CD14-positive monocyte (primary cell): Measurements from ENCODE around the gene NOP56. TPM values are rescaled to one million over a fixed set of nuclear protein-coding genes. Genes with fewer than 3 reads are reported as not detected.

Source experiments
- DNase-seq, 3 donors: peaks; one replicate each; pipeline ENCODE4 v3.0.0-alpha.2; 2011 to 2022
- H2AFZ ChIP-seq: 2 replicates; pipeline ENCODE4 v1.6.0; 2012; ENCODE audit warnings: mild to moderate bottlenecking, low read depth, low read length, inconsistent platforms; ENCODE audit not compliant: insufficient read depth, poor library complexity, severe bottlenecking
- H3K27ac ChIP-seq, 2 donors: 1 replicate in 1 of 2; 2 replicates in 1 of 2; pipeline ENCODE4 v1.5.1; 2012 to 2013; ENCODE audit warnings: low read length in 2 of 2, control low read depth in 1 of 2, inconsistent platforms in 1 of 2, low read depth in 1 of 2, mild to moderate bottlenecking in 1 of 2
- H3K27me3 ChIP-seq, 2 donors: one replicate each; pipeline versions ENCODE4 v1.6.0 to v1.6.1; 2011 to 2013; ENCODE audit warnings: low read length in 2 of 2; ENCODE audit not compliant: control insufficient read depth in 2 of 2, insufficient read depth in 2 of 2
- H3K36me3 ChIP-seq, 2 donors: replicated peaks in 1 of 2; 1 replicate in 1 of 2; 2 replicates in 1 of 2; pipeline versions ENCODE4 v1.5.1 to v1.6.1; 2012 to 2013; ENCODE audit warnings: low read length in 2 of 2, control low read depth in 1 of 2, inconsistent platforms in 1 of 2, mild to moderate bottlenecking in 1 of 2; ENCODE audit not compliant: insufficient read depth in 2 of 2, control insufficient read depth in 1 of 2
- H3K4me1 ChIP-seq, 2 donors: 1 replicate in 1 of 2; 2 replicates in 1 of 2; pipeline versions ENCODE4 v1.5.1 to v1.6.1; 2012 to 2013; ENCODE audit warnings: low read length in 2 of 2, control low read depth in 1 of 2, inconsistent platforms in 1 of 2, mild to moderate bottlenecking in 1 of 2, moderate library complexity in 1 of 2; ENCODE audit not compliant: insufficient read depth in 2 of 2, control insufficient read depth in 1 of 2
- H3K4me2 ChIP-seq: replicated peaks from 2 replicates; pipeline ENCODE3; 2012; ENCODE audit warnings: low read length, moderate library complexity, mild to moderate bottlenecking; ENCODE audit not compliant: poor library complexity, severe bottlenecking; ENCODE audit errors: extremely low read depth
- H3K4me3 ChIP-seq, 3 experiments: fragments of 200-600 bp in 1 of 3; sonication (generic) in 1 of 3; replicated peaks in 1 of 3; 1 replicate in 2 of 3; 2 replicates in 1 of 3; pipeline ENCODE4 v1.5.1; 2011 to 2013; ENCODE audit warnings: low read length in 3 of 3, mild to moderate bottlenecking in 3 of 3, control low read depth in 2 of 3, low read depth in 2 of 3, inconsistent platforms in 1 of 3, moderate library complexity in 1 of 3
- H3K79me2 ChIP-seq: 2 replicates; pipeline ENCODE4 v1.6.0; 2012; ENCODE audit warnings: mild to moderate bottlenecking, control low read depth, inconsistent platforms, low read length, moderate library complexity; ENCODE audit not compliant: insufficient read depth
- H3K9ac ChIP-seq: 2 replicates; pipeline ENCODE4 v1.6.0; 2017; ENCODE audit warnings: low read length, mild to moderate bottlenecking; ENCODE audit not compliant: insufficient read depth, poor library complexity, severe bottlenecking
- H3K9me3 ChIP-seq, 2 donors: replicated peaks in 1 of 2; 1 replicate in 1 of 2; 2 replicates in 1 of 2; pipeline versions ENCODE4 v1.5.1 to v1.6.1; 2012 to 2013; ENCODE audit warnings: low read length in 2 of 2, control low read depth in 1 of 2; ENCODE audit not compliant: control insufficient read depth in 1 of 2, insufficient read depth in 1 of 2
- H4K20me1 ChIP-seq: 2 replicates; pipeline ENCODE4 v1.6.0; 2012; ENCODE audit warnings: mild to moderate bottlenecking, low read length, control low read depth, moderate library complexity; ENCODE audit not compliant: insufficient read depth
- H3K27ac Mint-ChIP-seq, 7 donors: one replicate each; pipeline ENCODE4 v1.8.0; 2020; ENCODE audit warnings: mild to moderate bottlenecking in 7 of 7, mixed read lengths in 7 of 7, moderate library complexity in 6 of 7, inconsistent platforms in 2 of 7
- H3K27me3 Mint-ChIP-seq, 3 donors: one replicate each; pipeline ENCODE4 v1.8.0; 2021 to 2022; ENCODE audit warnings: low read depth in 3 of 3, mild to moderate bottlenecking in 3 of 3, mixed read lengths in 3 of 3, moderate library complexity in 3 of 3, inconsistent platforms in 1 of 3
- H3K36me3 Mint-ChIP-seq, 2 donors: one replicate each; pipeline ENCODE4 v1.8.0; 2020; ENCODE audit warnings: mixed read lengths in 2 of 2, inconsistent platforms in 1 of 2, mild to moderate bottlenecking in 1 of 2
- H3K4me1 Mint-ChIP-seq: one replicate; pipeline ENCODE4 v1.8.0; 2020; ENCODE audit warnings: mild to moderate bottlenecking, mixed read lengths
- H3K4me3 Mint-ChIP-seq, 2 donors: one replicate each; pipeline ENCODE4 v1.8.0; 2020; ENCODE audit warnings: mild to moderate bottlenecking in 2 of 2, mixed read lengths in 2 of 2, moderate library complexity in 1 of 2
- H3K9me3 Mint-ChIP-seq, 7 donors: one replicate each; pipeline ENCODE4 v1.8.0; 2020 to 2022; ENCODE audit warnings: mixed read lengths in 7 of 7, mild to moderate bottlenecking in 6 of 7, moderate library complexity in 6 of 7, inconsistent platforms in 2 of 7
- CTCF ChIP-seq: fragments of 200-600 bp; IDR thresholded peaks from one replicate; pipeline ENCODE4 v1.8.0; 2022; ENCODE audit warnings: antibody characterized with exemption, mild to moderate bottlenecking
- WGBS: methylation state at CpG from one replicate; pipeline ENCODE4 v1.1.5; 2013; ENCODE audit warnings: missing lambda C conversion rate; ENCODE audit not compliant: insufficient coverage; 5-methylcytosine and 5-hydroxymethylcytosine counted together
- intact Hi-C, 2 donors: fragments of 100-400 bp; cut with micrococcal nuclease; formaldehyde crosslinking; loops; one replicate each; pipeline versions ENCODE4 v1.15.0 to v1.15.1; 2023
- polyA plus RNA-seq, 3 donors: library from polyadenylated mRNA; depleted of rRNA in 1 of 3; unstranded in 2 of 3; stranded (reverse) in 1 of 3; fragments of 300-500 nt in 2 of 3; fragments of >200 nt in 1 of 3; fragmentation: Illumina TruSeq in 2 of 3; gene quantifications; 1 replicate in 2 of 3; 2 replicates in 1 of 3; pipeline ENCODE4 v1.2.3, GENCODE V29; 2012 to 2021

The NOP56 gene
- polyA plus RNA-seq, 3 donors, result 27.3 to 102 (median 33.1) TPM

DNA sequence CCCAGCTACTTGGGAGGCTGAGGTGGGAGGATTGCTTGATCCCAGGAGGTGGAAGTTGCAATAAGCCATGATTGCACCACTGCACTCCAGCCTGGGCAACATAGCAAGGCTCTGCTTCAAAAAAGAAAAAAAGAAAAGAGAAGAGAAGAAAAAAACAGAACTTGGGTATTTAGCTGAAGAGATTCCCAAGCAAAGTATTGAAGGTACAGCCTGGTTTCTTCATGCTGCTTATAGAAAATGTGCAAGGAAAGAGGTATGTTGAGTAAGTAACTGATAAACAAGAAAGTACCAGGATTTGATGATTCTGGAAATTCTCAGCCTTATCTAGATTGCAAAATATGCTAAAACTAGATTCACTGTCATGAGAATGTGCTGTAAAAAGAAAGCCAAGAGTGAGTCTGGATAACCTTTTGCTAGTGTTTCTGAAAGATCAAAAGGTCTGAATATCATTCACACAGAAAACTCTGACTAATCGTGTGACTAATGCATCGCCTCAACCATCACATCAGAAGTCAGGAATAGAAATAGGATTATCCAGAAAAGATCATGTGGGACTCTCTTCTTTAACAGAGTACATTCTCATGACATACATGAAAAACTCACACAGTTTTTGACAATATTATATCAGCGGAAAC, 32.4 kb upstream of the NOP56 start:
- no peaks in the 10 kb centered on the region for H3K4me1 Mint-ChIP-seq
- H3K4me2 ChIP-seq, result no peak overlapping the region
- H3K27ac Mint-ChIP-seq, result peak overlapping the region in 1 of 7 donors; percentile 3
- no peak overlapping the region for H2AFZ ChIP-seq
- no peak overlapping the region for H3K9ac ChIP-seq
- peaks cover 11 to 30% (median 11%) of the 10 kb centered on the region in 3 donors for H3K27me3 Mint-ChIP-seq
- no peaks in the 10 kb centered on the region for H3K36me3 ChIP-seq
- peaks cover 0 to 12% (median 3%) of the 10 kb centered on the region in 7 donors for H3K9me3 Mint-ChIP-seq
- TF ChIP-seq CTCF, result no peak
- H3K4me3 Mint-ChIP-seq, result peak overlapping the region in 1 of 2 donors; percentile 3
- no peaks in the 10 kb centered on the region for H4K20me1 ChIP-seq
- H3K27ac ChIP-seq, result no peak overlapping the region
- no CpG with 5 or more reads among the region's 3 CpGs for WGBS
- no peak overlapping the region for H3K4me3 ChIP-seq
- no peaks in the 10 kb centered on the region for H3K9me3 ChIP-seq
- no peaks in the 10 kb centered on the region for H3K4me1 ChIP-seq
- no peaks in the 10 kb centered on the region for H3K79me2 ChIP-seq
- H3K27me3 ChIP-seq, result no peaks in the 10 kb centered on the region
- DNase-seq, result no peak
- intact Hi-C loops, result no loop called here
- no peaks in the 10 kb centered on the region for H3K36me3 Mint-ChIP-seq

DNA sequence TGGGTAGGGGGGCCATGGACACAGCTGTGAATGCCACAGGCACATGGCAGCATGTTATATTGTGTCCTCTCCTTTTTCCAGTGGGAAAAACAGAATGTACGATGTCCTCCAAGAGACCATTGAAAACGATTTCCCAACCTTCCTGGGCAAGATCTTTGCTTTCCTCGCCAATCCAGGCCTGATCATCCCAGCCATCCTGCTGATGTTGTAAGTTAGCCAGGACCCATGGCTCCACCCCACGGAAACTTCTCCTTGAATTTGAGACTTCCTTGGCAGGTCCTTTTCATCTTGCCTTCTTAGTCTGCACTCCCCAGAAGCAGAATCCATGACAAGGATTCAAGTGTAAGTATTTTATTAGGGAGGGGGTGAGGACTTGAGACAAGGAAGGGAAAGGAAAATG, 28.2 kb upstream of the NOP56 start:
- Mint-ChIP-seq H3K9me3 (peaks cover 7 to 32% (median 23%) of the 10 kb centered on the region in 7 donors), H3K27ac (no peak overlapping the region), H3K4me1 (no peaks in the 10 kb centered on the region), H3K27me3 (peaks cover 3 to 22% (median 3%) of the 10 kb centered on the region in 3 donors), H3K36me3 (no peaks in the 10 kb centered on the region), H3K4me3 (no peak overlapping the region)
- no peak for TF ChIP-seq CTCF
- Histone ChIP-seq H3K9me3 (peaks cover 12 to 18% of the 10 kb centered on the region in 2 donors), H3K36me3 (no peaks in the 10 kb centered on the region), H3K4me3 (no peak overlapping the region), H3K79me2 (no peaks in the 10 kb centered on the region), H2AFZ (no peak overlapping the region), H3K27me3 (peaks cover 0 to 3% of the 10 kb centered on the region in 2 donors), H3K4me2 (no peak overlapping the region), H4K20me1 (no peaks in the 10 kb centered on the region), H3K9ac (no peak overlapping the region), H3K4me1 (no peaks in the 10 kb centered on the region), H3K27ac (no peak overlapping the region)
- no peak for DNase-seq
- intact Hi-C loops, result no loop called here
- 96% methylated on average over 3 of the region's 4 CpGs for WGBS
